GM10266 (cell line): ENCODE measurements around the gene RRBP1.

Experiments
- DNase-seq: peaks from one replicate; pipeline ENCODE4 v3.0.0; 2012; ENCODE audit errors: extremely low spot score
- CTCF ChIP-seq: IDR thresholded peaks from 2 replicates; pipeline ENCODE4 v1.5.1; 2012; ENCODE audit warnings: mild to moderate bottlenecking, low read depth; ENCODE audit not compliant: control insufficient read depth, insufficient read depth; ENCODE audit errors: missing control alignments

Gene RRBP1

GRCh38 chr20:17583126-17583525 is 98.9 kb downstream of the RRBP1 start:
- no peak for TF ChIP-seq CTCF
- DNase-seq = no peak

GRCh38 chr20:17580895-17581294 is 101.1 kb downstream of the RRBP1 start:
- TF ChIP-seq CTCF = no peak
- DNase-seq = no peak

DNA sequence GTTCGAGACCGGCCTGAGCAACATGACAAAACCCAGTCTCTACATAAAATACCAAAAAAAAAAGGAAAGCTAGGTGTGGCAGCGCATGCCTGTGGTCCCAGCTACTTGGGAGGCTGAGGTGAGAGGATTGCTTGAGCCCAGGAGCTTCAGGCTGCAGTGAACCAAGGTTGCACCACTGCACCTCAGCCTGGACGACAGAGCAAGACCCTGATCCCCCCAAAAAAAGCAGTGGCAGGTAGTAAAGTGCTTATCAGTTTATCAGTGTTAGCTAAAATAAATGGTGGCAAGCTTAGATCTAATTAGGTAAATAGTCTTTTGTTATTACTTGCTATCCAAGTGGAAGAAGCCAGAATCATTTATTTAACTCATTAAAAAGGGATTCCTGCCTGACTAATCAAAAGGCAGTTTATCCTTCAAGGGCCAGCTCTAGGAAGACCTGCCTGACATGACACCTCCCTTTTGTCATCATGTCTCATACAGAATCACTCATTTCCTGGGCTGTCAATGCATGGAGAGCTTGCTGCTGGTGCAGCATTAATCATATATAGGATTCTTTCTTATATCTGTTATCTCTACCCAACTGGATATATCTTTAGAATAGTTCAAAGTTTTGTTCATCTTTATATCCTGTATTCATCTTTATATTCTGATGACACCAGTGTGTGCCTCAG is 102.5 kb downstream of the RRBP1 start:
- no peak for TF ChIP-seq CTCF

DNA sequence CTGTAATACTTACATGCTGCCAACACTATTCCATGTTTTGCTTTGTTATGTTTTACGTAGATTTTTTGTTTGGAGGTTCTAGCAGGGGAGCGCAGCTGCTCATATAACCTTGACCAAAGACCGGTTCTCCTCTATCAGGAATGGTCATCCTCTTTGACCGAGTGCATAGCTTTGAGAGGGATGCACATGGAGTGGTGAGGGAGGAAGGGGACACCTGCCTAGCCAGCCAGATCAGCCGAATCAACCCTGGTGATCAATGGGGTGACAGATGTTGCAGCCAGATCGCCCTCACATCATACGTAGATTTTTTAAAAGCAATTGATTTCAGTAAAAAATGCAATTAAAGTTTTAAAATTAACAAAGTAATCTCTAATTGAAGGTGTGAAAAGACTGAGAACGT is 105.8 kb downstream of the RRBP1 start:
- DNase-seq = no peak
- TF ChIP-seq CTCF = no peak

More for the DNA sequence above, 102.5 kb downstream of the RRBP1 start:
- no peak for DNase-seq

DNA sequence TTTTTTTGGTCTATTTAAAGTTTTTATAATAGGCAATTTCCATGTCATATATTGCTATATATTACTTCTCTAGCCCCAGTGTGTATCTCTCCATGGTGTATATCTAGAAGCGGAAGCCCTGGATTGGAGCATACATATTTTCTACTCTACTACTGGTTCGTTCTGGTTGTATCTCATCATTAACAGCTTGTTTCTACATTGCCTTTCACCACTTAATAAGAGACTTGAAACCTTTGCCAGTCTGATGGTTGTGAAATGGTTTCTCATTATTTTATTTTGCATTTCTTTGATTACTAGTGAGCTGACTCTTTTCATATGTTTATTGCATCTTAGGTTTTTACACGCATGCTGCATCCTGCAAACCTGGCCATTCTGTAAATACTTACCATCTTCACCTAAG is 108.6 kb downstream of the RRBP1 start:
- no peak for DNase-seq
- no peak for TF ChIP-seq CTCF

DNA sequence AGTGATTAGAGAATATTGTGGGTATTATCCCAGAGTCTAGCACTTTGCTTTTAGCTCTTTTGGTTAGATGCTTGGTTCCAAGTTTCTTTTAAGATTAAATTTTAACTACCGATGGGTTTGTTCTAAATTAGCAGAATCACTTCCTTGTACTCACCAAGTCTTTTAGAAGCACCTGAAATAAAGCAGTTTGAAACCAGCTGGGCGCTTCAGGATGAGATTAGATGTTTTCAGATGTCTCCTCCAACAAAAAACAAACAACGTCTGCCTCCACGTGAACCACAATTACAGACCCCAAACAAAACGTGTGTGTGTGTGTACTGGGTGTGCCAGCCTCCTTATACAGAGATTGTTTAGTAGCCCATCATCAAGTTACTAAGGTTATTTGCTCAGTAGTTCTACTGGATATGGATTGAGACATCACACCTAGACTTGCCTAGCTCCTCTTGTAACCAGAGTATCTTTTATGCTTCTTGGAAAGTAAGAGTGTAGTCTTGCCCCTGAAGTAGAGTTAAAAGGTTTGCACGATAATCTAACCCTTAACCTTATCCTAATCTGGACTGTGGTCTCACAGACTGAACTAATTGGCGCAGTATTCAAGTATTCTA is 109.9 kb downstream of the RRBP1 start:
- TF ChIP-seq CTCF = no peak
- DNase-seq = no peak

DNA sequence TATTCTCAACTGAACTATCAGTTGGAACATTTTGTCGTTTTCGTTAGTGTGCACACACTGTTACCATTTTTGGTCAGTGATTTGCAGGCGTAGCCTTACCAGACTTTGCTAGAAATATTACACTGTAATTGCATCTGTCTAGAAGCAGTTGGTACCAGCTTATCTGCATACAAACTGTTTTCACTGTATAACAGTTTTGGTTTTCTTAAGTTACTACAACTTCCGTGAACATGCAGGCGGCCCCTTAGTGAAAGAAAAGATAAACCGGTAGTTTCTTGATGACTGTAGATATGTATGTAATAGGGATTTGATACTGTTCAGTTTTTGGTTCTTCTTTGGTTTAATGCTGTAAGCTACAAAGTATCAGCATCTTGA is 110.9 kb downstream of the RRBP1 start:
- TF ChIP-seq CTCF = no peak
- DNase-seq = peak; percentile 57
